ENCODE measurements around the gene CALR.

CALR gene

GRCh38 chr19:12913011-12913561, 25.3 kb upstream of the CALR start (continued):
- TF ChIP-seq ZBTB21 (tag by site-specific recombination; IDR thresholded peaks at IDR 0.05) (0 out of 2 replicates have a peak, but pooled peaks have one; percentile 17), KLF10 (tag by site-specific recombination; IDR thresholded peaks at IDR 0.05) (0 out of 2 replicates have a peak, but pooled peaks have one; percentile 32), ZNF571 (tag by site-specific recombination; IDR thresholded peaks at IDR 0.05) (no peak), ZNF561 (tag by site-specific recombination; IDR thresholded peaks at IDR 0.05; ENCODE audit: borderline replicate concordance) (0 out of 2 replicates have a peak, but pooled peaks have one; percentile 33), ZNF692 (tag by site-specific recombination; IDR thresholded peaks at IDR 0.05) (peak; percentile 99), ZNF280C (tag by site-specific recombination; IDR thresholded peaks at IDR 0.05) (no peak), YY1 (tag by site-specific recombination; IDR thresholded peaks at IDR 0.05) (0 out of 2 replicates have a peak, but pooled peaks have one; percentile 27), ZNF114 (tag by site-specific recombination; IDR thresholded peaks at IDR 0.05) (no peak), ZFHX2 (tag by site-specific recombination; conservative IDR thresholded peaks at IDR 0.05) (no peak), ZFP3 (tag by site-specific recombination; IDR thresholded peaks at IDR 0.05; ENCODE audit: low read depth) (no peak), ZNF830 (tag by site-specific recombination; IDR thresholded peaks at IDR 0.05; ENCODE audit: low read depth) (no peak), ZNF610 (tag by site-specific recombination; IDR thresholded peaks at IDR 0.05; ENCODE audit: borderline replicate concordance) (no peak), IKZF3 (tag by site-specific recombination; IDR thresholded peaks at IDR 0.05) (peak; percentile 69; the same call in 1 of the 2 replicates), SP7 (tag by site-specific recombination; IDR thresholded peaks at IDR 0.05) (peak; percentile 71; the same call in 1 of the 2 replicates), PRDM1 (tag by site-specific recombination; IDR thresholded peaks at IDR 0.05) (no peak), ZNF280D (tag by site-specific recombination; IDR thresholded peaks at IDR 0.05) (no peak), ZNF776 (tag by site-specific recombination; IDR thresholded peaks at IDR 0.05; ENCODE audit: borderline replicate concordance) (no peak), ZNF76 (tag by site-specific recombination; IDR thresholded peaks at IDR 0.05; ENCODE audit: borderline replicate concordance, low read depth) (no peak), ELK4 (IDR thresholded peaks at IDR 0.05; ENCODE audit: borderline replicate concordance, low read depth, low read length) (no peak), ZNF16 (tag by site-specific recombination; IDR thresholded peaks at IDR 0.05; ENCODE audit: low read depth) (no peak), ZNF175 (tag by site-specific recombination; IDR thresholded peaks at IDR 0.05) (no peak), ZNF580 (tag by site-specific recombination; IDR thresholded peaks at IDR 0.05) (no peak), ZNF791 (tag by site-specific recombination; IDR thresholded peaks at IDR 0.05) (no peak), ZNF501 (tag by site-specific recombination; IDR thresholded peaks at IDR 0.05) (no peak), ATF2 (tag by site-specific recombination; IDR thresholded peaks at IDR 0.05; ENCODE audit: low read depth) (no peak), ZNF645 (tag by site-specific recombination; IDR thresholded peaks at IDR 0.05) (no peak), FEZF1 (tag by site-specific recombination; IDR thresholded peaks at IDR 0.05) (peak; percentile 88), PBX3 (CRISPR knock-in tag; IDR thresholded peaks at IDR 0.05) (no peak)
